Stimulated activated naive CD8-positive, alpha-beta T cell treated with anti-CD3 and anti-CD28 coated beads, Interleukin-15, amount 100 ng/mL, for 72 hours (primary cell): ENCODE results near the gene ZNF592.
"Not testable (repeated sequence)": the region's sequence is repeated elsewhere in the genome, so short reads cannot be mapped to it uniquely, and the experiment has no call there.

ENCODE experiments used
- ATAC-seq: fragments of 150-1000 bp; cut with Tn5 transposase; 2 replicates; pipeline ENCODE4 v1.10.0; 2021; ENCODE audit warnings: mild to moderate bottlenecking, moderate library complexity
- DNase-seq, 2 donors: peaks; one replicate each; pipeline ENCODE4 v3.0.0; 2021 to 2022
- H3K27ac Mint-ChIP-seq, 2 donors: one replicate each; pipeline ENCODE4 v1.8.0; 2022; ENCODE audit warnings: mild to moderate bottlenecking in 2 of 2, mixed read lengths in 2 of 2, moderate library complexity in 2 of 2
- H3K27me3 Mint-ChIP-seq: one replicate; pipeline ENCODE4 v1.8.0; 2022; ENCODE audit warnings: mixed read lengths
- H3K4me1 Mint-ChIP-seq: one replicate; pipeline ENCODE4 v1.8.0; 2022; ENCODE audit warnings: mild to moderate bottlenecking, mixed read lengths
- H3K4me3 Mint-ChIP-seq, 2 donors: one replicate each; pipeline ENCODE4 v1.8.0; 2022; ENCODE audit warnings: mild to moderate bottlenecking in 2 of 2, mixed read lengths in 2 of 2, moderate library complexity in 1 of 2
- H3K9me3 Mint-ChIP-seq, 2 donors: one replicate each; pipeline ENCODE4 v1.8.0; 2022; ENCODE audit warnings: mixed read lengths in 2 of 2

The ZNF592 gene

DNA sequence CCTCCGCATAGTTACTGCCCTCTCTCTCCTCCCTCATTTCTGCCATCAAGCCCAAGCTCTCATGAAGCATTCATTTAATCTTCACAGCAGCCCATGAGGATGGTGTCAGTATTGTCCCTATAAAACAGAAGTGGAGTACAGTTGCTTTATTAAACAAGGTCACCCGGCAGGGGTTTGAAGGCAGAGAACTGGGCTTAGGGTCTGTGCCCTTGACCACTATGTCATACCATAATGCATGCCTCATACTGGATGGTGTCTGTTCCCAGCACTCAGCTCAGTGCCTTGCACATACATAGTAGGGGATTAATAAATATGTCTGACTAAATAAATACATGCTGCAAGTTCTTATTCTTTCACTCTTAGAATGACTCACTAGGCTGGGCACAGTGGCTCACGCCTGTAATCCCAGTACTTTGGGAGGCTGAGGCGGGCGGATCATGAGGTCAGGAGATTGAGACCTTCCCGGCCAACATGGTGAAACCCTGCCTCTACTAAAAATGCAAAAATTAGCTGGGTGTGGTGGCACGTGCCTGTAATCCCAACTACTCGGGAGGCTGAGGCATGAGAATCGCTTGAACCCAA is 12.8 kb upstream of the ZNF592 start:
- DNase-seq: peak; percentile 46 to 77
- peak overlapping the region; percentile 95 to 96 for H3K27ac Mint-ChIP-seq
- peaks cover 58% of the 10 kb centered on the region for H3K4me1 Mint-ChIP-seq
- ATAC-seq: peak; percentile 81
- H3K27me3 Mint-ChIP-seq, H3K9me3 Mint-ChIP-seq: not testable (repeated sequence)
- peak overlapping the region; percentile 81 to 88 for H3K4me3 Mint-ChIP-seq

DNA sequence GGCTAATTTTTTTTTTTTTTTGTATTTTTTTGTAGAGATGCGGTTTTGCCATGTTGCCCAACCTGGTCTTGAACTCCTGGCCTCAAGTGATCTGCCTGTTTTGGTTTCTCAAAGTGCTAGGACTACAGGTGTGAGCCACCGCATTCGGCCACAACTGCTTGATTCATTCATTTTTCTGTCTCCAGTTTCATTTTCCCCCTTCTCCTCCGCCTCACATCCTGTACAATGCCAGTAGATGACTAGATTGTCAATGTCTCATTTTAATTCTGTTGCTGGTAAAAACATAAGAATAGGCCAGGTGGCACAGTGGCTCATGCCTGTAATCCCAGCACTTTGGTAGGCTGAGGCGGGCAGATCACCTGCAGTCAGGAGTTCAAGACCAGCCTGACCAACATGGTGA is 12.0 kb upstream of the ZNF592 start:
- ATAC-seq: peak; percentile 81
- peak overlapping the region; percentile 0 to 36 for H3K4me3 Mint-ChIP-seq
- peaks cover 57% of the 10 kb centered on the region for H3K4me1 Mint-ChIP-seq
- peak overlapping the region; percentile 91 to 95 for H3K27ac Mint-ChIP-seq
- H3K27me3 Mint-ChIP-seq: no peaks in the 10 kb centered on the region
- no peaks in the 10 kb centered on the region for H3K9me3 Mint-ChIP-seq
- peak; percentile 69 to 86 for DNase-seq

DNA sequence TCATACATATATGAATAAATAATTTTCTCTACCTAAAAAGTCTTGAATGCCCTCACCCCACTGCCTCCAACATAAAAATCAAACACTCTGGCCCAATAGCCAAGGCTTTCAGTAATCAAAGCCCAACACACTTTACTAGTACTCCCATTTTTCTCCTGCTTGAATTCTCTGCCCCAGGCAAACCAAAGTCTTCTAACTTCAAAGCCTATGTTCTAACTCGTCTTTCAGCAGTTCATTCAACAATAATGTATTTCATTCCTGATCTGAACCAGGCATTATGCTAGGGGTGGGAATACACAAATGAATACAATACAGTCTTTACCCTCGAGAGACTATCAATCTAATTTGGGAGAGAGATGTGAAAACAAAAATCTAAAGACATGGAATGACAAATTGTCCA is 11.4 kb upstream of the ZNF592 start:
- no peak overlapping the region for H3K27ac Mint-ChIP-seq
- DNase-seq (no peak), ATAC-seq (no peak)
- no peaks in the 10 kb centered on the region for H3K9me3 Mint-ChIP-seq
- no peaks in the 10 kb centered on the region for H3K27me3 Mint-ChIP-seq
- no peak overlapping the region for H3K4me3 Mint-ChIP-seq
- H3K4me1 Mint-ChIP-seq: peaks cover 57% of the 10 kb centered on the region

DNA sequence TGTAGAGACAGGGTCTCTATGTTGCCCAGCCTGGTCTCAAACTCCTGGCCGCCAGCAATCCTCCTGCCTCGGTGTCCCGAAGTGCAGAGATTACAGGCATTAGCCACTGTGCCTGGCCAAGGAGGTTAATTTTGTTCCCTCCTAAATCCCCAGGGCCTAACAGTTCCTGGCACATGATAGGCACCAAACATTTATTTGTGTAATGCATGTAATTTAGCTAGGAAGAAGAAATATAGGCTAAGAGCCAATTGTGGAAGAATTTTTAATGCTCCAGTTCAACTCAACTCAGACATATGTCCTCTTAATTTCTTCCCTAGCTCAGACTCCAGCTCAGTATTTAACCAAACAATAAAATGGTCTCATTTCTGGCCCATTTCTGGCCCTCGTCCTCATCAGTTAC is 7.7 kb upstream of the ZNF592 start:
- Mint-ChIP-seq H3K4me3 (no peak overlapping the region), H3K27me3 (no peaks in the 10 kb centered on the region), H3K9me3 (no peaks in the 10 kb centered on the region), H3K4me1 (peaks cover 48% of the 10 kb centered on the region), H3K27ac (no peak overlapping the region)
- no peak for DNase-seq
- no peak for ATAC-seq

DNA sequence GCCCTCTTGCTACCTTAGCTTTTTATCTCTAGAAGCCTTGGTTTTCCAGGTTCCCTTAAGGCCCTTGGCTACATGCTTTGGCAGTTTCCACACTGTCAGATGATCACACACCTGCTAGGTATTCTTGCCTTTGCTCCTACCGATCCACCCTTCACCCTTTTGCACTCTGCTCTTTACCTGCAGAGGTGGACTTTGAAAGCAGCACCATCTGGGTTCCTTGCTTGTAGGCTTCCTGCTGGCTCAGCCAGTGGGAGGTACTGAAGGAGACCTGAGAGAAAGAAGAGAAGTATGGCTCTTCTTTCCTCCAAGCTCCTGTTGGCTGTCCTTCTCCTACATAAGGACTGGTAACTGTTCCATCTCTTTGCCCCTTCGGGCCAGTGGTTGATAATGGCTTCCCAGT is 7.3 kb upstream of the ZNF592 start:
- DNase-seq (no peak), ATAC-seq (no peak)
- Mint-ChIP-seq H3K9me3 (no peaks in the 10 kb centered on the region), H3K27ac (peak overlapping the region in 1 of 2 donors; percentile 2), H3K4me3 (no peak overlapping the region), H3K4me1 (peaks cover 44% of the 10 kb centered on the region), H3K27me3 (no peaks in the 10 kb centered on the region)

- H3K4me3 Mint-ChIP-seq: peak overlapping the region; percentile 92 to 95
- H3K27ac Mint-ChIP-seq: peak overlapping the region; percentile 96 to 99
- ATAC-seq (peak; percentile 71), DNase-seq (peak; percentile 80 to 83)
- no peaks in the 10 kb centered on the region for H3K27me3 Mint-ChIP-seq
- H3K9me3 Mint-ChIP-seq: no peaks in the 10 kb centered on the region
- peaks cover 64% of the 10 kb centered on the region for H3K4me1 Mint-ChIP-seq
Measured at GRCh38 chr15:84747416-84748273, 747 bp upstream of the ZNF592 start.

DNA sequence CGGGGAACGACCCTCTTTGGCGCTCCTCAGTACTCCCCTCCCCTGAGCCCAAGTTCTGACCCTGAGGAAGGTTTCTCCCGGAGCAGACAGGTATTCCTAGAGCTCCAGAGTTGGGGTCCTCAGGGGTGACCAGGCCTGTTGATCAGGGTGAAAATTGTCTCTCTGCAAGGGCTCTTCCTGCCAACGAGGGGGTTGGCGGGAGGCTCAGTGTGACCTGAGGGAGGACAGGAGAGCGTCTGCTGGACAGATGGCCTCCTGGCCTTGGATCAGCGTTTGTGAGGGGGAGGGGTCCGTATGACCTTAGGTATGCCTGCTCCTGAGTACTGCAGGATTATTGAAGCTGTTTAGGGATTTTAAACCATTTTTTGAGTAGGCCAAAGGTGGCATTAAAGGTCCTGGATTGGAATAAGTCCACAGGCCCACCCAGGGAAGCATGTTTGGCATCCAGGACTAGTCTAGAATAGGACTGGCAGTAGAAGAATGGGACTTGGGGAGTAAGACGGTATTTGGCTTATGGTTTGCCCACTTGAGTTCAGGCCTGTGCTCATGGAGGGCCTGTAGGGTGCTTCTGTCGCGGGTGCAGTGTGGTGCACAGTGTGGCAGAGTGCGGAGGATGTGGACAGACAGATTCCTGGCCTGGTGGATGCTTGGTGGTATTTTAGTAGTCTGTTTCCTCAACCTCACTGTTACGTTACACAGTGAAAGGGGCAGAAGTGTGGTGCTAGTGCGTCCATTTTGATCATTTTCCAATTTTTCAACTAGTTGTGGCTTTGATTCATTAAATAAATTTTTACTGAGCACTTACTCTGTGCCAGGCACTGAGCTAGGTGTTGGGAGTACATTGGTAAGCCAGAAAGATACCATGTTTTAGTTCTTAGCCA is 959 bp downstream of the ZNF592 start:
- H3K9me3 Mint-ChIP-seq: peaks cover 0 to 4% of the 10 kb centered on the region in 2 donors
- peak; percentile 57 to 82 for DNase-seq
- peak overlapping the region; percentile 97 to 98 for H3K27ac Mint-ChIP-seq
- peaks cover 72% of the 10 kb centered on the region for H3K4me1 Mint-ChIP-seq
- H3K4me3 Mint-ChIP-seq: peak overlapping the region; percentile 96 to 98
- no peaks in the 10 kb centered on the region for H3K27me3 Mint-ChIP-seq
- peak; percentile 73 for ATAC-seq

DNA sequence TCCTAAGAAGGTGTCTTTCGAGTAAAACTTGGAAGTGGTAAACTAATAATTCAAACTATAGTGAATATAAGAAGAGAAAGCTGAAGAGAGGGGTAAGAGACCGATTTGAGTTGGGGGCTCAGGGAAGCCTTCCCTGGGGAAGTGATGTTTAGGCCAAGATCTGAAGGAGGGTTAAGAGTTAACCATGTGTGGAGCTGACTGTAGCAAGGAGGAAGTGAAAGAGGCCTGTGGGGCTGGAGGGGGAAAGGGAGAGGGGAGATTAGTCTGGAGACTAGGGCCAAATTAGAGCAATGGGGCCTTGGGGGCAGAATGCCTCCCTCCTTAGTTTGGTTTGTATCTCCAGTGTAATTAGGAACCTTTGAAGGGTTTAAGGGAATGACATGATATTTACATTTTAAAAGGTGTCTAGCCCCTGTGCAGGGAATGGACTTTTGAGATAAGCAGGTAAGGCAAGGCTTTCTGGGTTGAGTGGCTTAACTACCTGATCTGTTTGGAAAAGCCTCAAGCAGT is 2.2 kb downstream of the ZNF592 start:
- Mint-ChIP-seq H3K4me1 (peaks cover 75% of the 10 kb centered on the region), H3K27me3 (no peaks in the 10 kb centered on the region), H3K27ac (peak overlapping the region; percentile 23 to 98), H3K4me3 (peak overlapping the region; percentile 96 to 98), H3K9me3 (peaks cover 0 to 4% of the 10 kb centered on the region in 2 donors)
- DNase-seq: no peak
- ATAC-seq: no peak

DNA sequence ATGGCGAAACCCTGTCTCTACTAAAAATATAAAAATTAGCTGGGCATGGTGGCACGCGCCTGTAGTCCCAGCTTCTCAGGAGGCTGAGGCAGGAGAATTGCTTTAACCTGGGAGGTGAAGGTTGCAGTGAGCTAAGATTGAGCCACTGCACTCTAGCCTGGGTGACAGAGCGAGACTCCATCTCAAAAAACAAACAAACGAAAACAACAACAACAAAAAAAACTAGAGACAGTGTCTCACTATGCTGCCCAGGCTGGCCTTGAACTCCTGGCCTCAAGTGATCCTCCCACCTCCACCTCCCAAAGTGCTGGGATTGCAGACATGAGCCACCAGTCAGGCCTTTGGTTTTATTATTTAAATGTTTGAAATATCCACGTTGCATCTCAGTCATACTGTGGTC is 3.3 kb downstream of the ZNF592 start:
- ATAC-seq, H3K27ac Mint-ChIP-seq, H3K4me3 Mint-ChIP-seq, H3K9me3 Mint-ChIP-seq, DNase-seq, H3K27me3 Mint-ChIP-seq: not testable (repeated sequence)
- H3K4me1 Mint-ChIP-seq: peaks cover 77% of the 10 kb centered on the region

DNA sequence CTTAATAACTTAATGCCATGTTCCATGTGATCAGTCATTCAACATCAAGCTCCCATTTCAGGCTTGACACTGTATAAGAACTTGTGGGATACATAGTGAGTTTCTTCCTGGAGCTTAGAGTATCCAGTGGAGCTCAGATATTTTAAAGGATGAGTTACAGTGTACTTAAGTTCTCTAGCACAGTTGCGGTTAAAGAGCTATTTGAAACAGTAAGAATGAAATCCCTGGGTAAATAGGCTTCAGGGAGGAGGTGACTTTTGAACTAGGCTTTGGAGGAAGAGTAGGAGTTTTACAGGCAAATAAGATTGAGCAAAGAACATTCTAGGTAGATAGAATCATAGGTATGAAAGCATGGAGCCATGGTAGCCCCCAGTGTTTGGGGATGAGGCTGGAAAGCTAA is 3.8 kb downstream of the ZNF592 start:
- DNase-seq (no peak), ATAC-seq (no peak)
- Mint-ChIP-seq H3K9me3 (peaks cover 0 to 4% of the 10 kb centered on the region in 2 donors), H3K4me1 (peaks cover 76% of the 10 kb centered on the region), H3K27me3 (no peaks in the 10 kb centered on the region), H3K27ac (no peak overlapping the region), H3K4me3 (no peak overlapping the region)

- no peaks in the 10 kb centered on the region for H3K27me3 Mint-ChIP-seq
- no peak overlapping the region for H3K4me3 Mint-ChIP-seq
- no peak overlapping the region for H3K27ac Mint-ChIP-seq
- ATAC-seq (no peak), DNase-seq (no peak)
- H3K9me3 Mint-ChIP-seq: peaks cover 0 to 4% of the 10 kb centered on the region in 2 donors
- H3K4me1 Mint-ChIP-seq: peaks cover 76% of the 10 kb centered on the region
Measured at GRCh38 chr15:84752700-84753099, 4.3 kb downstream of the ZNF592 start.

DNA sequence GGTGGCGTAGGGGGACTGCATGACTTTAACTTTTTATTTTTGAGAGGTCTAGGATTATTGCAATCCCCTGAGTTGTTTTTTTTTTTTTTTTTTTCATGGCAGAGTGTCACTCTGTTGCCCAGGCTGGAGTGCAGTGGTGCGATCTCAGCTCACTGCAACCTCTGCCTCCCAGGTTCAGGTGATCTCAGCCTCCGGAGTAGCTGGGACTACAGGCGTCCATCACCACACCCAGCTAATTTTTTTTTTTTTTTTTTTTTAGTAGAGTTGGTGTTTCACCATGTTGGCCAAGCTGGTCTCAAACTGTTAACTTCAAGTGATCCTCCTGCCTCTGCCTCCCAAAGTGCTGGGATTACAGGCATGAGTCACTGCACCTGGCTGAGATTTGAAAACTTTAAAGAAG is 6.5 kb downstream of the ZNF592 start:
- ATAC-seq, H3K27ac Mint-ChIP-seq, DNase-seq, H3K27me3 Mint-ChIP-seq, H3K4me3 Mint-ChIP-seq, H3K9me3 Mint-ChIP-seq: not testable (repeated sequence)
- H3K4me1 Mint-ChIP-seq: peaks cover 68% of the 10 kb centered on the region

- ATAC-seq (peak; percentile 66), DNase-seq (no peak)
- H3K27me3 Mint-ChIP-seq: no peaks in the 10 kb centered on the region
- peaks cover 58% of the 10 kb centered on the region for H3K4me1 Mint-ChIP-seq
- H3K4me3 Mint-ChIP-seq: no peak overlapping the region
- peaks cover 0 to 4% of the 10 kb centered on the region in 2 donors for H3K9me3 Mint-ChIP-seq
- peak overlapping the region; percentile 43 to 64 for H3K27ac Mint-ChIP-seq
Measured at GRCh38 chr15:84755736-84756527, 7.5 kb downstream of the ZNF592 start.

GRCh38 chr15:84759018-84759417 is 10.6 kb downstream of the ZNF592 start:
- Mint-ChIP-seq H3K27me3 (no peaks in the 10 kb centered on the region), H3K27ac (peak overlapping the region; percentile 3 to 53), H3K4me3 (peak overlapping the region in 1 of 2 donors; percentile 36)

GRCh38 chr15:84760219-84760618 is 11.8 kb downstream of the ZNF592 start:
- H3K4me3 Mint-ChIP-seq: no peak overlapping the region
- peaks cover 21% of the 10 kb centered on the region for H3K4me1 Mint-ChIP-seq
- no peak for ATAC-seq
- H3K9me3 Mint-ChIP-seq: no peaks in the 10 kb centered on the region
- H3K27ac Mint-ChIP-seq: no peak overlapping the region
- no peaks in the 10 kb centered on the region for H3K27me3 Mint-ChIP-seq
- DNase-seq: no peak

More at GRCh38 chr15:84759018-84759417, 10.6 kb downstream of the ZNF592 start:
- Mint-ChIP-seq H3K4me1 (peaks cover 32% of the 10 kb centered on the region), H3K9me3 (no peaks in the 10 kb centered on the region)
- ATAC-seq (no peak), DNase-seq (no peak)
